DND-41 (cell line): ENCODE data around the gene PFKFB2.

Source experiments
- ATAC-seq: fragments of 200-7000 bp; cut with Tn5 transposase; 3 replicates; pipeline ENCODE4 v1.9.1; 2021; ENCODE audit warnings: low read depth; ENCODE audit not compliant: insufficient read depth
- DNase-seq: peaks from one replicate; pipeline ENCODE4 v3.0.0-alpha.2; 2020
- H2AFZ ChIP-seq: 2 replicates; pipeline ENCODE4 v1.6.0; 2012; ENCODE audit warnings: low read depth, low read length
- H3K27ac ChIP-seq: 2 replicates; pipeline ENCODE4 v1.5.1; 2012; ENCODE audit warnings: low read length, inconsistent platforms
- H3K27me3 ChIP-seq: fragments of 200-600 bp; sonication (generic); 2 replicates; pipeline ENCODE4 v1.6.0; 2012; ENCODE audit warnings: low read length, mild to moderate bottlenecking, inconsistent platforms; ENCODE audit not compliant: insufficient read depth, poor library complexity
- H3K36me3 ChIP-seq: 2 replicates; pipeline ENCODE4 v1.5.1; 2012; ENCODE audit warnings: low read length, inconsistent platforms; ENCODE audit not compliant: insufficient read depth
- H3K4me1 ChIP-seq: 2 replicates; pipeline ENCODE4 v1.5.1; 2012; ENCODE audit warnings: mild to moderate bottlenecking, low read length; ENCODE audit not compliant: insufficient read depth
- H3K4me2 ChIP-seq: 2 replicates; pipeline ENCODE4 v1.6.0; 2012; ENCODE audit warnings: mild to moderate bottlenecking, moderate library complexity, low read length, inconsistent platforms; ENCODE audit not compliant: insufficient read depth
- H3K4me3 ChIP-seq, 2 experiments: fragments of 200-600 bp in 1 of 2; shearing (Covaris generic) in 1 of 2; 2 replicates each; pipeline ENCODE4 v1.5.1; 2012 to 2016; ENCODE audit warnings: inconsistent platforms in 2 of 2, low read length in 2 of 2, mild to moderate bottlenecking in 2 of 2, low read depth in 1 of 2, moderate library complexity in 1 of 2
- H3K79me2 ChIP-seq: 2 replicates; pipeline ENCODE4 v1.6.0; 2012; ENCODE audit warnings: low read length, inconsistent platforms; ENCODE audit not compliant: insufficient read depth
- H3K9ac ChIP-seq: 2 replicates; pipeline ENCODE4 v1.6.0; 2012; ENCODE audit warnings: low read depth, mild to moderate bottlenecking, inconsistent platforms, low read length, moderate library complexity
- H3K9me3 ChIP-seq: 2 replicates; pipeline ENCODE4 v1.5.1; 2012; ENCODE audit warnings: low read length, moderate library complexity, mild to moderate bottlenecking, inconsistent platforms; ENCODE audit not compliant: insufficient read depth, severe bottlenecking
- H4K20me1 ChIP-seq: 2 replicates; pipeline ENCODE4 v1.6.0; 2012; ENCODE audit warnings: low read length; ENCODE audit not compliant: insufficient read depth
- CTCF ChIP-seq: IDR thresholded peaks from 2 replicates; pipeline ENCODE4 v1.5.1; 2012; ENCODE audit warnings: borderline replicate concordance, low read length, moderate library complexity, mild to moderate bottlenecking; ENCODE audit not compliant: poor library complexity, severe bottlenecking; ENCODE audit errors: extremely low read depth
- EZH2 ChIP-seq: IDR thresholded peaks from 3 replicates; pipeline ENCODE4 v1.6.1; 2012; ENCODE audit warnings: borderline replicate concordance, low read depth, mild to moderate bottlenecking, moderate library complexity, low read length, inconsistent platforms; ENCODE audit not compliant: severe bottlenecking

The PFKFB2 gene

DNA sequence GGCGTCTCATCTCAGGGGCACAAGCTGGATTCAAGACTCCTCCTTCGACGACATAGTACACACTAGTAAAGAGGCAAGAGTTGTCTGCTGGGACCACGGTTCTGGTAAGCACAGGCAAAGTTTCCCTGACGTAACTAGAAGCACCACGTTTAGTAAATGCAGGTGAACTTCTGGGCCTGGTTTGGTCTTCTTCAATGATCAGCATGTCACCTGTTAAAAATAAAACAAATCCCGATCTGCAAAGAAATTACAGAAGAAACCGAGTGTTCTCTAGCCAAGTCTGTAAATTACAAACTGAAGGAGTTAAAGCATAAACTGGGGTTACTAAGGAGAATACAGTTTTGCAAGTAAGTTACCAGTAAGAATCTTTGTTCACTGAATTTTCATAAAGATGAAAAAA is 3.6 kb upstream of the PFKFB2 start:
- Histone ChIP-seq H3K27ac (peak overlapping the region; percentile 17; the same call in 1 of the 2 replicates), H2AFZ (no peak overlapping the region), H3K36me3 (peaks cover 17% of the 10 kb centered on the region), H3K4me1 (peaks cover 47% of the 10 kb centered on the region), H3K4me3 (peak overlapping the region in 1 of 2 experiments; percentile 88; a peak in 3 of 4 replicates), H3K27me3 (peaks cover 9% of the 10 kb centered on the region), H3K4me2 (peak overlapping the region; percentile 69), H3K9me3 (no peaks in the 10 kb centered on the region), H4K20me1 (peaks cover 9% of the 10 kb centered on the region), H3K9ac (peak overlapping the region; percentile 75; the same call in 1 of the 2 replicates), H3K79me2 (peaks cover 24% of the 10 kb centered on the region)
- TF ChIP-seq EZH2 (no peak), CTCF (no peak)
- DNase-seq (no peak), ATAC-seq (no peak)

DNA sequence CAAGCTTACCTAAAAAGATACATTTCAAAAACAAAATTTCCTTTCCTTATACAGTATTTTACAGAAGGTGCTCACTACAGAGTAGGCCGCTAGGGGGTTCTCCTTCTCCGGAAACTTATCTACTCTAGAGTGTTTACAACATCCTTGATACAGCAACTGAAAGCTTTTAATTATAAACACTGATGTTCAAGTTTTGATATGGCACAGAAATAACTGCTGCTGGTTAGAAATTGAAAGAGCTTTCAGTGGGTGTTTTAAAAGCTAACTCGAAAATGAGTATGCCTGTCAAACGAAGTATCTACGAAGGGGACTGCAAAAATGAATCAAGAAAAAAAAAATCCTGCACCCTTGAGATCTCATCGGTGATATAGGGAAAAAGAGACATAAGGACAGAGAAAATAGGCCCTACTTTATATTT is 3.1 kb upstream of the PFKFB2 start:
- H3K9ac ChIP-seq, result peak overlapping the region; percentile 75
- H2AFZ ChIP-seq, result peak overlapping the region; percentile 84
- peaks cover 9% of the 10 kb centered on the region for H3K27me3 ChIP-seq
- no peaks in the 10 kb centered on the region for H3K9me3 ChIP-seq
- peaks cover 17% of the 10 kb centered on the region for H3K36me3 ChIP-seq
- peak overlapping the region; percentile 72 to 88 for H3K4me3 ChIP-seq
- peak overlapping the region; percentile 69 for H3K4me2 ChIP-seq
- peaks cover 9% of the 10 kb centered on the region for H4K20me1 ChIP-seq
- ATAC-seq (peak; percentile 55), DNase-seq (peak; percentile 54)
- peak overlapping the region; percentile 67 for H3K27ac ChIP-seq
- peaks cover 47% of the 10 kb centered on the region for H3K4me1 ChIP-seq
- TF ChIP-seq EZH2 (no peak), CTCF (peak; percentile 77)
- peaks cover 24% of the 10 kb centered on the region for H3K79me2 ChIP-seq

DNA sequence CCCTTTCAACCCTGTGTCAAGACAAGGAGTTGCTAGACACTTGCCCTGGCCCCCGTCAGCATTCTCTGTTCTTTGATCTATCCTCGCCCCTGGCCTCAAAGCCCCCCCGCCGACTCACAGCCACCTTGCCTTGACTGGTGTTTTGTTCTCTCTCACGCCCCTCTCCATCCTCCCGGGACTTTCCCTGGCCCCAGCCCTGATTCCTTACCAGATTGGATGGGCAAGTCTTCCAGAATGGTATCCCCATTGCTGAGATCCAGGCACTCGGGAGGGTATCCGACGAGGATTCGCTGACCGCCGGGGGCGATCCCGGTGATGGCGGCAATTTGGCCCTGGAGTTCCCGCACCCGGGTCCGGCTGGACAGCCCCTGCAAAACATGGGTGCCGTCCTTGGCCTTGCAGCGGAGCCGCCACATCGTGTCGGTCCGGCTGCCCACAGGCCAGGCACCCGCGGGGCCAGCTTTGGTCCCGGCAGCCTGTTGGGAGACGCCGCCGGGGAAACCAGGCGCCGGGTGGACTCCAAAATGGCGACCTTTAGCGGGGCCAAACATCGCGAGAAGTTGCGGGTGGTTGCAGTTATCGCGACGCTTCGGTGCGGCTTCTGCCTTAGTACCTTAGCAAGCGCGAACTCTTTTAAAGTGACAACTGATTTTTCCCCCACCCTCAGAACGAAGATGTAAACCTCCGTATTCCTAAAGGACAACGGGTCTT is 2.4 kb upstream of the PFKFB2 start:
- Histone ChIP-seq H3K27me3 (peaks cover 9% of the 10 kb centered on the region), H3K9me3 (no peaks in the 10 kb centered on the region), H3K36me3 (peaks cover 17% of the 10 kb centered on the region), H3K79me2 (peaks cover 24% of the 10 kb centered on the region), H3K27ac (peak overlapping the region; percentile 67), H3K9ac (peak overlapping the region; percentile 75), H3K4me1 (peaks cover 47% of the 10 kb centered on the region), H3K4me2 (peak overlapping the region; percentile 69), H2AFZ (peak overlapping the region; percentile 84), H3K4me3 (peak overlapping the region; percentile 72 to 88), H4K20me1 (peaks cover 9% of the 10 kb centered on the region)
- peak; percentile 83 for DNase-seq
- ATAC-seq, result peak; percentile 68
- TF ChIP-seq CTCF, result no peak
- no peak for TF ChIP-seq EZH2
